ENCODE results near the gene CDC42BPA. TPM values are rescaled to one million over a fixed set of nuclear protein-coding genes. Genes with fewer than 3 reads are reported as not detected.

Gene CDC42BPA
- total and polyA plus RNA-seq, 2 of the 13 experiments (the other 11 are each of a cell fraction or from before 2014, with no cell fraction given), result 6.5 to 16.0 TPM

GRCh38 chr1:226950871-226951270, 367.4 kb downstream of the CDC42BPA start (continued):
- TF ChIP-seq MLXIP (CRISPR knock-in tag; IDR thresholded peaks at IDR 0.05; ENCODE audit: borderline replicate concordance) (no peak), YY1 (IDR thresholded peaks at IDR 0.05; ENCODE audit: insufficient read depth, insufficient replicate concordance, low read depth, low read length) (no peak), THAP11 (CRISPR knock-in tag; IDR thresholded peaks at IDR 0.05) (no peak), HMGXB4 (CRISPR knock-in tag; IDR thresholded peaks at IDR 0.05; ENCODE audit: borderline replicate concordance in 1 of 2, low read depth in 1 of 2) (no peak), E2F1 (CRISPR knock-in tag; IDR thresholded peaks at IDR 0.05) (no peak), ZMYM4 (CRISPR knock-in tag; IDR thresholded peaks at IDR 0.05) (no peak), RFX5 (IDR thresholded peaks at IDR 0.05; ENCODE audit: low read depth, low read length) (no peak), ZNF619 (CRISPR knock-in tag; IDR thresholded peaks at IDR 0.05) (no peak), ZBTB43 (CRISPR knock-in tag; conservative IDR thresholded peaks at IDR 0.05) (no peak), KLF6 (CRISPR knock-in tag; IDR thresholded peaks at IDR 0.05) (no peak)
